Stimulated activated naive CD4-positive, alpha-beta T cell treated with Interleukin-2 at 50 U/mL for 16 hours (primary cell): Measurements from ENCODE around the gene GGCX.
A peak's percentile ranks its signal among the peaks of the same experiment; 100 is the strongest.
"Not testable (repeated sequence)": the region's sequence is repeated elsewhere in the genome, so short reads cannot be mapped to it uniquely, and the experiment has no call there.

Experiments used
- DNase-seq: peaks from one replicate; lab custom pipeline; 2025; lab: John Stamatoyannopoulos, UW

GGCX gene

GRCh38 chr2:85594715-85595300 is 33.5 kb upstream of the GGCX start:
- DNase-seq, result no peak

- DNase-seq, result no peak
These were observed 31.7 kb upstream of the GGCX start for GRCh38 chr2:85593023-85593422.

- not testable (repeated sequence) for DNase-seq
These were observed 31.0 kb upstream of the GGCX start for GRCh38 chr2:85592299-85592698.

GRCh38 chr2:85591563-85591962 is 30.3 kb upstream of the GGCX start:
- no peak for DNase-seq

GRCh38 chr2:85590950-85591349 is 29.7 kb upstream of the GGCX start:
- DNase-seq, result no peak

GRCh38 chr2:85589982-85590791 is 28.9 kb upstream of the GGCX start:
- no peak for DNase-seq

- DNase-seq, result no peak
These were observed 27.9 kb upstream of the GGCX start for GRCh38 chr2:85589181-85589580.

GRCh38 chr2:85588645-85589044 is 27.4 kb upstream of the GGCX start:
- DNase-seq, result no peak

- no peak for DNase-seq
These were observed 26.9 kb upstream of the GGCX start for GRCh38 chr2:85588236-85588635.

- DNase-seq, result no peak
These were observed 24.4 kb upstream of the GGCX start for GRCh38 chr2:85585781-85586105.

GRCh38 chr2:85584857-85585780 is 23.8 kb upstream of the GGCX start:
- peak; percentile 21 for DNase-seq

GRCh38 chr2:85584354-85584856 is 23.1 kb upstream of the GGCX start, which contains the start of gene VAMP5:
Gene VAMP5, plus strand, starts transcription at chr2:85584431. Its CDS starts 60 bp downstream, at chr2:85584491.
- no peak for DNase-seq

GRCh38 chr2:85583667-85584353 is 22.5 kb upstream of the GGCX start:
- DNase-seq, result peak; percentile 33

- DNase-seq, result no peak
These were observed 21.2 kb upstream of the GGCX start for GRCh38 chr2:85582492-85582891.

- no peak for DNase-seq
These were observed 18.9 kb upstream of the GGCX start for GRCh38 chr2:85580206-85580605.

- no peak for DNase-seq
These were observed 18.1 kb upstream of the GGCX start for GRCh38 chr2:85579266-85579935.

GRCh38 chr2:85578243-85579180 is 17.2 kb upstream of the GGCX start:
- no peak for DNase-seq

- DNase-seq, result peak; percentile 63
These were observed 16.3 kb upstream of the GGCX start, which contains the start of gene VAMP8 for GRCh38 chr2:85577386-85578242. Gene VAMP8, plus strand, starts transcription at chr2:85577586. Its CDS starts 61 bp downstream, at chr2:85577647.

GRCh38 chr2:85577063-85577385 is 15.7 kb upstream of the GGCX start:
- no peak for DNase-seq
